Heart left ventricle (tissue), 13 donors: ENCODE data around the gene CSHL1.
A peak's percentile ranks its signal among the peaks of the same experiment; 100 is the strongest.
"Not testable (repeated sequence)": the region's sequence is repeated elsewhere in the genome, so short reads cannot be mapped to it uniquely, and the experiment has no call there.

ENCODE experiments used
- CTCF ChIP-seq, 12 donors: fragments of 200-600 bp; sonication (generic) in 4 of 12; IDR thresholded peaks; one replicate each; pipeline versions ENCODE4 v1.5.0 to v1.8.0; 2018 to 2022; ENCODE audit warnings: antibody characterized with exemption in 12 of 12, mild to moderate bottlenecking in 5 of 12
- POLR2A ChIP-seq, 2 donors: fragments of 450-650 bp; IDR thresholded peaks; one replicate each; pipeline ENCODE4 v1.6.1; 2017; ENCODE audit warnings: antibody characterized with exemption in 2 of 2, mild to moderate bottlenecking in 2 of 2, moderate library complexity in 2 of 2
- donor health status: ischemic (EF 13 %, LVEDD 7.1; RV severe dilation, severe dysfunction).
- donor health status: DM: no; HTN: yes; CAD: no.
- donor health status: DM: no; HTN: no; CAD: no.
- donor health status: ischemic (EF 25% LVEDD 6.9; RV normal size, moderate dysfunction).
- donor health status: ischemic (EF 25% LVEDD 5.7; RV mildly dilated, moderate dysfunction).
- donor health status: ischemic (EF 35%, LVEDD 5.7; RV mildly dilated, moderate dysfunction).
- donor health status: nonischemic (EF 11% LVEDD 7.7; RV severe dilation, severe dysfunction).
- donor health status: DM: yes; HTN: yes; CAD: no.
- donor health status: PGD.
- donor health status: ischemic (EF 29% LVEDD 5.4; RV normal size, mild dysfunction).
- donor health status: nonischemic (EF 23%, LVEDD 6.1; RV moderate dilation, normal function).

GRCh38 chr17:63903787-63904201 is 7.3 kb downstream of the CSHL1 start:
- peak; percentile 13 to 56 (median 34) for TF ChIP-seq CTCF (IDR thresholded peaks at IDR 0.05)
- TF ChIP-seq POLR2A (IDR thresholded peaks at IDR 0.05), result not testable (repeated sequence)
